Activated gamma-delta T cell treated with Interleukin-2 at 50 U/mL for 16 hours (primary cell): ENCODE measurements around the gene GNAI2.

Source experiments
- DNase-seq: peaks from one replicate; pipeline ENCODE4 v3.0.0-alpha.2; 2020

GNAI2 gene

DNA sequence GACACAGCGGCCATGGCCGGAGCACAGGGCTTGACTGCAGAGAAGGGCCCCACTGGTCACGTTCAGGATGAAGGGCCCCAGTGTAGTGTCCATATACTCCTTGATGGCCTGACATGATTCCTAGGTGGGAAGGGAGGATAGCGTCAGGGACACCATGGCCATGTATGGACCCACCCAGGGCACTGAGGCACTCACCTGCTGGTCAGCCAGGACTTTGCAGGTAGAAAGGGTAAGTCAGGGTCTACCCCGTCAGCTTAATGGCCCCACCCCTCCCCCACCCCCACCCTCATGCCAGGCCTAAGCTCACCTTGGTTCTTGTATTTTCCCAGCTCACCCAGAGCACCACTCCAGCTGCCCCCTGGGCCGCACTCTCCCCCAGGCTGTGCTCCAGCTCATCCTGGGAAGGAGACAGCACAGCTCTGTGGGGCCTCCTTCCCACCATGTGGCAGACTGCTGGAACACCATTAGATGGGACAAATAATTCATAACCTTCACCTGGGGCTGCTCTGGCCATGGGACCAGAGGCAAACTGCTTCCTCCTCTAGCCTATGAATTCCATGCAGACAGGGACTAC, 64.8 kb downstream of the GNAI2 start:
- no peak for DNase-seq

DNA sequence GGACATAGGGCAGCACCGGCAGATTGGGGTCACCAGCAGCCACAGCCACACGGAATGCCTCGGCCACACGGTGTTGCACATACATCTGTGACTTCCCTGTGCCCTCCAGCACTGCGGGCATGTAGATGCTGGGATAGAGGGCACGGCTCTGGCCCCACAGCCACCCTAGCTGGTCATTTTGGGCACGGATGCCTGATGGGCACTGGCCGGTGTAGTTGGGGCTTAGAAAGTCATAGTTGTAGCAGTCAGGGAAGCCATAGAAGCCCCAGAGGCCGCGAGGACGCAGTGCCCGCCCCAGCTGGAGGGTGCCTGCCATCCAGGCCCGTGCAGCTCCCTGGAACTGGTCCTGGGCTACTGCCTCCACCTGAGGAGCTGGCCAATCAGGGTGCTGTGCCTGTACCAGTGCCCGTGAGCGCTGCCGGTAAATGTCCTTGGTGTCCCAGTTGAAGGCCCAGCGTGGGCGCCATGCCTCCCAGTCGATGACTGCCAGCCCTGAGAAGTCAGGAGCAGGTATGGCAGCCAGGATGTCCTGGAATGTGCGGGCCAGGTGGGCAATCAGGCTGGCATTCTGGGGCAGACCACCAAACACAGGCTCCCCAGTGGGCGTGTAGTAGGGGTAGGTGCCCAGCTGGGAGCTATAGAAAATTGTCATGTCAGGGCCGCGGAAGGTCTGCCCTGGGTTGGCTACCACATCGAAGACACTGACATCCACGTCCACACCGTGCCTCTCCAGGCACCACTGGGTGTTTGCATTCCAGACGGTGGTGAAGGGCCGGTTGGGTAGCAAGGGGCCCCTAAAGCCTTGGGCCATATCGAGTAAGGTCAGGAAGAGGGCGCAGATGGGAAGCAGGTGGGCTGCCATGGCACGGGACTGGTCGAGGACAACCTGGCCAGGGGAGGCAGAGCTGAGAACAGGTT, 66.3 kb downstream of the GNAI2 start:
- DNase-seq, result no peak

DNA sequence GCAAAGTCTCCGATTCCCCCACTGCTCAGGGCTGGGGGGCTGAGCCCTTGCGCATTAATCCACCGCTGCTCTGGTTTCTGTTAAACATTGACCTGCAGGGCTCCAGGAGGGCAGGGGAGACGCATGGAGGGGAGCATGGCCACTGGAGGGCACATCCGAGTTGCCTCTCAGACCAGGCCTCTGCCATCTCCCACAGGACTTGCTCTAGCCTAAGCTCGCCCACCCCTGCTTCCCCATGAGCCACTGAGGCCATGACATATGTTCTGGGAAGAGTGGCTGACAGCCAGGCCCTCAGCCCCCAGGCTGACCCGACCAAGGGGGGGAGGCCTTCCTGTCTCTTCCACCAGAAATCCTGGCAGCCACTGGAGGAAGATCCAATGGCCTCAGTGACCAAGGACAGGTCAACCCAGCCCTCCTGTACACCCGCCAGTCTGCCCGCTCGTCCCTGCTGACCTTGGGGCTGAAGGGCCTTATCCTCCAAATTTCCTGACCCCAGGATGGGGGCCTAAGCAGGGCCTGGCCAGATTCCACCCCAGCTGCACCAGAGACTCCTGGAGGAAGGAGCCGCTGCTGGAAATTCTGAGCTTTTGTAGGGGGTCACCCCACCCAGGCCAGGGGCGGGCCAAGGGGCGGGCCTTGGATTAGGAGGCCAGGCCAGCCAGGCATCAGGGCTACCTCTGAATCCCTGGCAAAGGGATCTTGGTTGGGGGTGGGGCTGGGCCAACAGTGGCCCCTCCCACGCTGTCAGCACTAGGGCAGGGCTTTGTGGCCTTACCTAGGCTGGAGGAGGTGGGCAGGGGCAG, 67.2 kb downstream of the GNAI2 start, which contains the start of gene HYAL1:
Gene HYAL1 (minus strand): TSS at position 562 of the 803 bp plus-strand sequence. CDS start 618 bp downstream, outside the sequence.
- DNase-seq, result no peak

DNA sequence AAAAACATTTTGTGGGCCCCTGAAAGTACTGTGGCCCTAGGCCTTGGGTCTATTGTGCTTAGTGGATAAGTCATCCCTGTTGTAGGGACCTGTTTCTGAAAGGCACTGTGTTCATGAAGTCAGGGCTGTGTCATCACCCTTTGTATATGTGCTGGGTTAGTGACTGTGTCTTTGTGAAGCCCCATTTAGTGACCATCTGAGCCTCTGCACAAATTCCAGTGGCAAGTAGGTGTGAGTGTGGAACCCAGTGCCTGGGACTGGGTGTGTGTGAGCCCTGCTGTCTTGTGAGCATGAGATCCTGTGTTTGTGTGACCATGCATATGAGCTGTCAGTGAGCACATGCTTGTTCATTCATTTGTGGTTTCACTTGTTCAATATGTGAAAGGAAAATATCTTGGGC, 68.6 kb downstream of the GNAI2 start:
- DNase-seq, result no peak
